Measurements from ENCODE around the gene NCAPD2. TPM values are rescaled to one million over a fixed set of nuclear protein-coding genes. Genes with fewer than 3 reads are reported as not detected.

The NCAPD2 gene
- total and polyA plus RNA-seq, 2 donors (not counting 3 experiments of a cell fraction or from before 2014, with no cell fraction given) = 41.8 to 90.1 TPM

DNA sequence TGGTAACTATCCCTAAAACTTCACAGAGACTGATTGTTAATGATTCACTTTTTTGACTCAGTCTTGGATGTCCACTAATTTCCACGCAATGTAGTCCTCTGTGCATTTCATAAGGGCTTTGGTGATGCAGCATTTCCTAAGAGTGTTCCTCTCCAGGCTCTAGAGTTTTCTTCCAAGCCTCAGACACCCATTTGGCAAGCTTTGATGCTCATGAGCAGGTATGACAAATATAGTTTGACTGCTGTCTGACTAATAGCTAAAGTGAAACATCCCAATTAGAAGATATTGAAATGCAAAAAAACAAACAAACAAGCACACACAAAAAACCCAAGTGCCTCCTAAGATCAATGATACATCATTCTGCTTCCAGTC is 21.9 kb upstream of the NCAPD2 start:
- POLR2A ChIA-PET = no interaction called here
- Histone ChIP-seq H2AFZ (ENCODE audit: low read depth, low read length) (no peak overlapping the region), H4K20me1 (replicated peaks; ENCODE audit: control insufficient read depth, extremely low read depth, insufficient read depth, low read length) (no peaks in the 10 kb centered on the region), H3K4me1 (ENCODE audit: control insufficient read depth, extremely low read depth, insufficient read depth, low read length) (peaks cover 16% of the 10 kb centered on the region), H3K27me3 (ENCODE audit: control insufficient read depth in 2 of 2, insufficient read depth in 2 of 2, low read length in 2 of 2) (peaks cover 1 to 5% of the 10 kb centered on the region in 2 experiments), H3K9me3 (replicated peaks; ENCODE audit: control insufficient read depth, insufficient read depth, low read length) (no peaks in the 10 kb centered on the region), H3K27ac (ENCODE audit: insufficient read depth, low read depth, low read length) (no peak overlapping the region), H3K79me2 (ENCODE audit: control insufficient read depth, insufficient read depth, low read length) (peaks cover 2% of the 10 kb centered on the region), H3K4me3 (replicated peaks in 1 of 3; ENCODE audit: insufficient read depth in 1 of 3, low read depth in 1 of 3, low read length in 3 of 3) (no peak overlapping the region), H3K9me1 (replicated peaks; ENCODE audit: control insufficient read depth, extremely low read depth, insufficient read depth, low read length) (no peaks in the 10 kb centered on the region), H3K4me2 (ENCODE audit: insufficient read depth, low read length) (no peak overlapping the region), H3K36me3 (ENCODE audit: control insufficient read depth in 2 of 2, extremely low read depth in 1 of 2, insufficient read depth in 2 of 2, low read length in 2 of 2) (no peaks in the 10 kb centered on the region), H3K9ac (replicated peaks; ENCODE audit: extremely low read depth, insufficient read depth, low read length) (no peak overlapping the region)
- TF ChIP-seq FOS (IDR thresholded peaks at IDR 0.05; ENCODE audit: borderline replicate concordance, insufficient read depth, low read length) (no peak), POLR2AphosphoS5 (IDR thresholded peaks at IDR 0.05; ENCODE audit: insufficient read depth, low read depth, low read length) (no peak), GATA2 (IDR thresholded peaks at IDR 0.05; ENCODE audit: insufficient read depth, insufficient read length, low read depth, low read length) (no peak), JUN (IDR thresholded peaks at IDR 0.05; ENCODE audit: borderline replicate concordance, insufficient read depth, insufficient read length, low read depth) (no peak), EZH2 (IDR thresholded peaks at IDR 0.05; ENCODE audit: borderline replicate concordance, low read depth, low read length, severe bottlenecking) (no peak)
- TF ChIP-seq, protein P1, sequence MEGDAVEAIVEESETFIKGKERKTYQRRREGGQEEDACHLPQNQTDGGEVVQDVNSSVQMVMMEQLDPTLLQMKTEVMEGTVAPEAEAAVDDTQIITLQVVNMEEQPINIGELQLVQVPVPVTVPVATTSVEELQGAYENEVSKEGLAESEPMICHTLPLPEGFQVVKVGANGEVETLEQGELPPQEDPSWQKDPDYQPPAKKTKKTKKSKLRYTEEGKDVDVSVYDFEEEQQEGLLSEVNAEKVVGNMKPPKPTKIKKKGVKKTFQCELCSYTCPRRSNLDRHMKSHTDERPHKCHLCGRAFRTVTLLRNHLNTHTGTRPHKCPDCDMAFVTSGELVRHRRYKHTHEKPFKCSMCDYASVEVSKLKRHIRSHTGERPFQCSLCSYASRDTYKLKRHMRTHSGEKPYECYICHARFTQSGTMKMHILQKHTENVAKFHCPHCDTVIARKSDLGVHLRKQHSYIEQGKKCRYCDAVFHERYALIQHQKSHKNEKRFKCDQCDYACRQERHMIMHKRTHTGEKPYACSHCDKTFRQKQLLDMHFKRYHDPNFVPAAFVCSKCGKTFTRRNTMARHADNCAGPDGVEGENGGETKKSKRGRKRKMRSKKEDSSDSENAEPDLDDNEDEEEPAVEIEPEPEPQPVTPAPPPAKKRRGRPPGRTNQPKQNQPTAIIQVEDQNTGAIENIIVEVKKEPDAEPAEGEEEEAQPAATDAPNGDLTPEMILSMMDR (IDR thresholded peaks at IDR 0.05; ENCODE audit: extremely low read depth in 1 of 2, insufficient read depth in 1 of 2, low read depth in 1 of 2, low read length in 2 of 2) = no peak
- TF ChIP-seq, protein P2, sequence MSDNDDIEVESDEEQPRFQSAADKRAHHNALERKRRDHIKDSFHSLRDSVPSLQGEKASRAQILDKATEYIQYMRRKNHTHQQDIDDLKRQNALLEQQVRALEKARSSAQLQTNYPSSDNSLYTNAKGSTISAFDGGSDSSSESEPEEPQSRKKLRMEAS (IDR thresholded peaks at IDR 0.05; ENCODE audit: insufficient read depth, insufficient read length) = no peak
- FAIRE-seq (no peak), DNase-seq (ENCODE audit: low read depth, low spot score) (no peak)
- BruUV-seq (replicated peaks) = no TSS peak
- CTCF ChIA-PET = interaction anchor here (5.2 kb wide), 1 partner anchor 67 kb away, joined by 33 read pairs; no protein-coding TSS in a partner anchor
- dilution Hi-C loops (cut with MboI; ENCODE audit: extremely low pct_ligation_motif_present, low sequenced_read_pairs) (no loop called here), intact Hi-C loops (cut with micrococcal nuclease) (loop anchor here (1.0 to 2.0 kb wide), 2 partner anchors 63 to 149 kb away; no protein-coding TSS in a partner anchor)

Data from endothelial cell of umbilical vein (primary cell).